Lung (tissue), 12 donors: ENCODE results near the gene CCDC171. TPM values are rescaled to one million over a fixed set of nuclear protein-coding genes. Genes with fewer than 3 reads are reported as not detected.
"Not testable (repeated sequence)": the region's sequence is repeated elsewhere in the genome, so short reads cannot be mapped to it uniquely, and the experiment has no call there.

ENCODE experiments used
- ATAC-seq: fragments of 200-7000 bp; cut with Tn5 transposase; one replicate; pipeline ENCODE4 v1.9.1; 2020; ENCODE audit warnings: moderate number of reproducible peaks; ENCODE audit not compliant: insufficient read depth, low FRiP score
- DNase-seq, 3 donors: peaks; one replicate each; pipeline ENCODE4 v3.0.0-alpha.2; 2013 to 2017
- H3K27ac ChIP-seq, 2 donors: one replicate each; pipeline ENCODE4 v1.5.1; 2013; ENCODE audit warnings: mild to moderate bottlenecking in 2 of 2, moderate library complexity in 2 of 2, control low read depth in 1 of 2, inconsistent platforms in 1 of 2, low read depth in 1 of 2, low read length in 1 of 2
- H3K27me3 ChIP-seq, 3 donors: one replicate each; pipeline ENCODE4 v1.5.1; 2013; ENCODE audit warnings: low read length in 2 of 3; ENCODE audit not compliant: control insufficient read depth in 3 of 3, insufficient read depth in 3 of 3
- H3K36me3 ChIP-seq, 4 donors: one replicate each; pipeline ENCODE4 v1.5.1; 2013; ENCODE audit warnings: low read length in 4 of 4, mild to moderate bottlenecking in 1 of 4, moderate library complexity in 1 of 4; ENCODE audit not compliant: control insufficient read depth in 4 of 4, insufficient read depth in 4 of 4
- H3K4me1 ChIP-seq, 5 donors: one replicate each; pipeline ENCODE4 v1.5.1; 2013; ENCODE audit warnings: low read length in 5 of 5, mild to moderate bottlenecking in 2 of 5, moderate library complexity in 1 of 5; ENCODE audit not compliant: control insufficient read depth in 5 of 5, insufficient read depth in 5 of 5
- H3K4me3 ChIP-seq: one replicate; pipeline ENCODE4 v1.5.1; 2013; ENCODE audit warnings: mild to moderate bottlenecking, control low read depth, moderate library complexity
- H3K9ac ChIP-seq, 2 donors: one replicate each; pipeline ENCODE4 v1.5.1; 2013; ENCODE audit warnings: low read length in 2 of 2, control low read depth in 1 of 2; ENCODE audit not compliant: insufficient read depth in 1 of 2
- H3K9me3 ChIP-seq, 4 donors: one replicate each; pipeline ENCODE4 v1.5.1; 2013; ENCODE audit warnings: low read length in 3 of 4, mild to moderate bottlenecking in 1 of 4, moderate library complexity in 1 of 4; ENCODE audit not compliant: control insufficient read depth in 4 of 4, insufficient read depth in 3 of 4
- CTCF ChIP-seq: IDR thresholded peaks from 2 replicates; pipeline ENCODE4 v1.5.1; 2012; ENCODE audit warnings: mild to moderate bottlenecking; ENCODE audit errors: control extremely low read depth, extremely low read depth
- WGBS, 2 donors: extraction: QIAGEN DNeasy Blood & Tissue Kit; methylation state at CpG; one replicate each; pipeline ENCODE4 v1.1.7; 2013; 5-methylcytosine and 5-hydroxymethylcytosine counted together
- polyA plus RNA-seq, 2 donors: library from polyadenylated mRNA; stranded (reverse); fragments of 200-250 nt; gene quantifications; one replicate each; pipeline ENCODE4 v1.2.1, GENCODE V29; 2013
- total RNA-seq, 2 donors: library from RNA; depleted of rRNA in 1 of 2; stranded (reverse); fragments of >200 nt in 1 of 2; gene quantifications; one replicate each; pipeline ENCODE4 v1.2.1, GENCODE V29; 2014 to 2021
- donor health status: control.
- donor health status: control.
- donor health status: Bipolar disorder and iron deficiency.
- donor health status: healthy.
- donor health status: DM: yes; HTN: yes; CAD: no.

CCDC171 gene
- total and polyA plus RNA-seq, 4 donors: 0.40 to 17.0 (median 2.5) TPM

DNA sequence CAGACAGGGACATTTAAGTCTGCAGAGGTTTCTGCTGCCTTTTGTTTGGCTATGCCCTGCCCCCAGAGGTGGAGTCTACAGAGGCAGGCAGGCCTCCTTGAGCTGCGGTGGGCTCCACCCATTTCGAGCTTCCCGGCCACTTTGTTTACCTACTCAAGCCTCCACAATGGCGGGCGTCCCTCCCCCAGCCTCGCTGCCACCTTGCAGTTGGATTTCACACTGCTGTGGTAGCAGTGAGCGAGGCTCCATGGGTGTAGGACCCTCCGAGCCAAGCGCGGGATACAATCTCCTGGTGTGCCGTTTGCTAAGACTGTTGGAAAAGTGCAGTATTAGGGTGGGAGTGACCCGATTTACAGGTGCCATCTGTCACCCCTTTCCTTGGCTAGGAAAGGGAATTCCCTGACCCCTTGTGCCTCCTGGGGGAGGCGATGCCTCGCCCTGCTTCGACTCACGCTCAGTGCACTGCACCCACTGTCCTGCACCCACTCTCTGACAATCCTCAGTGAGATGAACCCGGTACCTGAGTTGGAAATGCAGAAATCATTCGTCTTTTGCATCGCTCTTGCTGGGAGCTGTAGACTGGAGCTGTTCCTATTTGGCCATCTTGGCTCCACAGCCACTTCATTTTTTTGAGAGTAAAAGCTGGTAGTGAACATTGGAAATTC lies 48.0 kb downstream of the CCDC171 start:
- WGBS, 2 donors: 96 to 97% methylated on average over 19 of the region's 19 CpGs
- not testable (repeated sequence) for H3K9ac ChIP-seq, H3K27me3 ChIP-seq, H3K9me3 ChIP-seq, H3K36me3 ChIP-seq, ATAC-seq, DNase-seq, H3K27ac ChIP-seq, H3K4me3 ChIP-seq, H3K4me1 ChIP-seq

GRCh38 chr9:15606643-15607472 lies 54.0 kb downstream of the CCDC171 start:
- Histone ChIP-seq H3K9ac (peak overlapping the region in 1 of 2 donors; percentile 47), H3K27ac (no peak overlapping the region), H3K4me3 (no peak overlapping the region), H3K27me3 (no peaks in the 10 kb centered on the region), H3K4me1 (peaks cover 0 to 6% (median 0%) of the 10 kb centered on the region in 5 donors), H3K9me3 (no peaks in the 10 kb centered on the region), H3K36me3 (no peaks in the 10 kb centered on the region)
- peak; percentile 46 for TF ChIP-seq CTCF
- DNase-seq (peak in 2 of 3 donors; percentile 81 to 83), ATAC-seq (no peak)
- 30 to 36% methylated on average over 2 of the region's 2 CpGs for WGBS, 2 donors

DNA sequence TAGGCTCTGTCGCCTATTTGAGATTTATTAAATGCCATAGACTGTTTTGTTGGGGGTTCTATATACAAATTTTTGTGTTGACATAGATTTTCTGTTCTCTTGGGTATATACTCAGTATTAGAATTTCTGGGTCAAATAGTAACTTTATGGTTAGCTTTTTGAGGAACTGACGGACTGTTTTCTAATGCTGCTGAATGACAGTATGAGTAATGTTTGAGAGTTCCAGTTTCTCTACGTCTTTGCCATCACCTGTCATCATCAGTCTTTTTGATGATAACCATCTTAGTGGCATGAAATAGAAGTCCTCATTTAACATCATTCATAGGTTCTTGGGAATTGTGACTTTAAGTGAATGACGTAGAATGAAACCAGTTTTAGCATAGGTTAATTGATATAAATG lies 60.1 kb downstream of the CCDC171 start:
- no peaks in the 10 kb centered on the region for H3K27me3 ChIP-seq
- TF ChIP-seq CTCF: no peak
- ATAC-seq (no peak), DNase-seq (no peak)
- H3K4me1 ChIP-seq: no peaks in the 10 kb centered on the region
- H3K9me3 ChIP-seq: no peaks in the 10 kb centered on the region
- 89 to 94% methylated on average over 4 of the region's 4 CpGs for WGBS, 2 donors
- H3K4me3 ChIP-seq: no peak overlapping the region
- no peak overlapping the region for H3K27ac ChIP-seq
- H3K36me3 ChIP-seq: no peaks in the 10 kb centered on the region
- no peak overlapping the region for H3K9ac ChIP-seq

- peaks cover 0 to 4% (median 0%) of the 10 kb centered on the region in 5 donors for H3K4me1 ChIP-seq
- ATAC-seq: no peak
- H3K27me3 ChIP-seq: no peaks in the 10 kb centered on the region
- no peak for DNase-seq
- H3K36me3 ChIP-seq: no peaks in the 10 kb centered on the region
- H3K9me3 ChIP-seq: no peaks in the 10 kb centered on the region
- 93 to 96% methylated on average over 7 of the region's 7 CpGs for whole genome bisulfite sequencing, 2 donors
- no peak overlapping the region for H3K4me3 ChIP-seq
- H3K9ac ChIP-seq: no peak overlapping the region
- H3K27ac ChIP-seq: no peak overlapping the region
- TF ChIP-seq CTCF: no peak
These were observed 64.9 kb downstream of the CCDC171 start for GRCh38 chr9:15617782-15618181.
